ENCODE measurements around the gene AHSG.

DNA sequence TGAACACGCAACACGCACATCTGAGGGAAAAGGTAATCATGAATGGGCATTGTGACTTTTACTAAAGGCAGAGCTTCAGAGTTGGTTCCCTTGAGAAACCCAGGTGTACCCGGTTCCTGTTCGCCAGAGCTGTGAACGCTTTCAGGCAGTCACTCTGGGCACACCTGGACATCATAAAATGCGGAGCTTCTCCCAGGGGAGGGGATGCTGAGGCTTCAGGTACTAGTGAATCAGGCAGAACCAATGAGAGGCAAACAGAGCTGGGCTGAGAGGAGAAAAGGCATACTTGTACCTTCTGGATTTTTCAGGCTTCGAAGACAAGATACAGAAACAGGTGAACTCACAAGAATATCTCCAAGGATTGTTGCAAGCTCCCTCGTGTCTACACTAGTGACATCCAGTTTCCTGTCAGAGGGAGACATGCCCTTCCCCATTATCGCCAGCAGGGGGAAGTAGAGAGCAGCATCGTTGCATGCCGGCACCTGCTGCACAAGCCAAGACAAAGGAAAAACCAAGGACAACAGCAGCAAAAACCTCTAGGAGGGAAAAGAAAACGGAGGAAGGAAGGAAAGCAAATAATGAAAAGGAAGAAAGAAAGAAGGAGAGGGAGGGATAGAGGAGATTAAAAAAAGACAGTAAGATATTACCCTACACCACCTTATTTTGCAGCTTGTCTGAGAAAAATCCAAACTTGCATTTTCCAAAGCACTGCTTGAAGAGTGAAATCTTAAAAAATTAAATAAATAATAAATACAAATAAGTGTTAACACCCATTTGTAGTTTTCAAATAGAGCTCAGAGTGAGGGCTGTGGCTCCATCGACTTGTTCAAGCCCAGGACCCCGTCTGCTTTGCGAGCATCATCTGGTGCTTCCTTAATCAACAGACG, 2.0 kb downstream of the AHSG start:
- TF ChIP-seq, protein P1, sequence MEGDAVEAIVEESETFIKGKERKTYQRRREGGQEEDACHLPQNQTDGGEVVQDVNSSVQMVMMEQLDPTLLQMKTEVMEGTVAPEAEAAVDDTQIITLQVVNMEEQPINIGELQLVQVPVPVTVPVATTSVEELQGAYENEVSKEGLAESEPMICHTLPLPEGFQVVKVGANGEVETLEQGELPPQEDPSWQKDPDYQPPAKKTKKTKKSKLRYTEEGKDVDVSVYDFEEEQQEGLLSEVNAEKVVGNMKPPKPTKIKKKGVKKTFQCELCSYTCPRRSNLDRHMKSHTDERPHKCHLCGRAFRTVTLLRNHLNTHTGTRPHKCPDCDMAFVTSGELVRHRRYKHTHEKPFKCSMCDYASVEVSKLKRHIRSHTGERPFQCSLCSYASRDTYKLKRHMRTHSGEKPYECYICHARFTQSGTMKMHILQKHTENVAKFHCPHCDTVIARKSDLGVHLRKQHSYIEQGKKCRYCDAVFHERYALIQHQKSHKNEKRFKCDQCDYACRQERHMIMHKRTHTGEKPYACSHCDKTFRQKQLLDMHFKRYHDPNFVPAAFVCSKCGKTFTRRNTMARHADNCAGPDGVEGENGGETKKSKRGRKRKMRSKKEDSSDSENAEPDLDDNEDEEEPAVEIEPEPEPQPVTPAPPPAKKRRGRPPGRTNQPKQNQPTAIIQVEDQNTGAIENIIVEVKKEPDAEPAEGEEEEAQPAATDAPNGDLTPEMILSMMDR (IDR thresholded peaks at IDR 0.05; ENCODE audit: low read depth, low read length): peak; percentile 96
- no peak for TF ChIP-seq POLR2A (IDR thresholded peaks at IDR 0.05; ENCODE audit: extremely low read depth, insufficient read length)
- TF ChIP-seq, protein P2, sequence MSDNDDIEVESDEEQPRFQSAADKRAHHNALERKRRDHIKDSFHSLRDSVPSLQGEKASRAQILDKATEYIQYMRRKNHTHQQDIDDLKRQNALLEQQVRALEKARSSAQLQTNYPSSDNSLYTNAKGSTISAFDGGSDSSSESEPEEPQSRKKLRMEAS (IDR thresholded peaks at IDR 0.05; ENCODE audit: low read depth, low read length): peak; percentile 81

Data from NB4 (cell line).